ENCODE results near the gene TMEM184C. TPM values are rescaled to one million over a fixed set of nuclear protein-coding genes. Genes with fewer than 3 reads are reported as not detected.

The TMEM184C gene
- polyA plus RNA-seq, 1 experiment: 27.1 TPM

DNA sequence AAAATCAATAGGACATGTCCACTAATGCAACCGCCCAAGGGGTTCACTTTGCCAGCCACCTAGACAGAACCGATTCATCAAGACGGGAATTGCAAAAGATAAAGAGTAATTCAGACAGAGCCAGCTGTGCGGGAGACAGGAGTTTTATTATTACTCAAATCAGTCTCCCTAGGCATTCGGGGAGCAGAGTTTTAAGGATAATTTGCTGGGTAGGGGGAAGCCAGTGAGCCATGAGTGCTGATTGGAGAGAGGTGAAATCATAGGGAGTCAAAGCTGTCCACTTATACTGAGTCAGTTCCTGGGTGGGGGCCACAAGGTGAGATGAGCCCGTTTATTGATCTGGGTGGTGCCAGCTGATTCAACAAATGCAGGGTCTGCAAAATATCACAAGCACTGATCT is 8.5 kb downstream of the TMEM184C start:
- CTCF ChIA-PET: no interaction called here
- H3K36me3 ChIP-seq (ENCODE audit: control insufficient read depth, insufficient read depth, low read length): peaks cover 7% of the 10 kb centered on the region
- POLR2A ChIA-PET: no interaction called here
- no peak overlapping the region for H3K4me3 ChIP-seq (ENCODE audit: low read depth, low read length)
- no peaks in the 10 kb centered on the region for H3K27me3 ChIP-seq (ENCODE audit: control insufficient read depth, insufficient read depth, low read length)
- no peak for DNase-seq (ENCODE audit: low read depth)
- TF ChIP-seq, protein P1, sequence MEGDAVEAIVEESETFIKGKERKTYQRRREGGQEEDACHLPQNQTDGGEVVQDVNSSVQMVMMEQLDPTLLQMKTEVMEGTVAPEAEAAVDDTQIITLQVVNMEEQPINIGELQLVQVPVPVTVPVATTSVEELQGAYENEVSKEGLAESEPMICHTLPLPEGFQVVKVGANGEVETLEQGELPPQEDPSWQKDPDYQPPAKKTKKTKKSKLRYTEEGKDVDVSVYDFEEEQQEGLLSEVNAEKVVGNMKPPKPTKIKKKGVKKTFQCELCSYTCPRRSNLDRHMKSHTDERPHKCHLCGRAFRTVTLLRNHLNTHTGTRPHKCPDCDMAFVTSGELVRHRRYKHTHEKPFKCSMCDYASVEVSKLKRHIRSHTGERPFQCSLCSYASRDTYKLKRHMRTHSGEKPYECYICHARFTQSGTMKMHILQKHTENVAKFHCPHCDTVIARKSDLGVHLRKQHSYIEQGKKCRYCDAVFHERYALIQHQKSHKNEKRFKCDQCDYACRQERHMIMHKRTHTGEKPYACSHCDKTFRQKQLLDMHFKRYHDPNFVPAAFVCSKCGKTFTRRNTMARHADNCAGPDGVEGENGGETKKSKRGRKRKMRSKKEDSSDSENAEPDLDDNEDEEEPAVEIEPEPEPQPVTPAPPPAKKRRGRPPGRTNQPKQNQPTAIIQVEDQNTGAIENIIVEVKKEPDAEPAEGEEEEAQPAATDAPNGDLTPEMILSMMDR (IDR thresholded peaks at IDR 0.05; ENCODE audit: insufficient read depth, low read depth, low read length): no peak

DNA sequence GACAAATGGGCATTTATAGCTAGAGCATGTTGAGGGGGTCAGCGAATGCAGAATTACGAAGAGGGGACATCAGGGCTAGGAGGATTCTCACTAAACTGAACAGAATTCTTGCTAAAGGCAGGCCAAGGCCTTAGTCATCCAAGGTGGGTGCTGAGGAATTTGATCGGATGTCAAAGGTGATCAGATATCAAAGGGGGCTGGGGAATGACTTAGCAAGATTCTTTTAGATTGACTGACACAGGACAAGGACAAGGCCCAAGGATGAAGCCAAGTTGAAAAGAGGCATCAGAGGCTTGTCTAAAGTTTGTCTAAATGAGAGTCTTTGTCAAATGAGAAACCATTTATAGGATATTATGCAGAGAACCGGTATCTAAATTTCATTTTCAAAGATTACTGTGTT is 9.7 kb downstream of the TMEM184C start:
- ChIA-PET CTCF (interaction anchor here (0.6 to 0.8 kb wide), 2 partner anchors 9 to 13 kb away, joined by 4 read pairs; no protein-coding TSS in a partner anchor), POLR2A (no interaction called here)
- Histone ChIP-seq H3K36me3 (ENCODE audit: control insufficient read depth, insufficient read depth, low read length) (peaks cover 7% of the 10 kb centered on the region), H3K4me3 (ENCODE audit: low read depth, low read length) (no peak overlapping the region), H3K27me3 (ENCODE audit: control insufficient read depth, insufficient read depth, low read length) (no peaks in the 10 kb centered on the region)
- TF ChIP-seq, protein P1 (IDR thresholded peaks at IDR 0.05; ENCODE audit: insufficient read depth, low read depth, low read length): no peak
- DNase-seq (ENCODE audit: low read depth): no peak

DNA sequence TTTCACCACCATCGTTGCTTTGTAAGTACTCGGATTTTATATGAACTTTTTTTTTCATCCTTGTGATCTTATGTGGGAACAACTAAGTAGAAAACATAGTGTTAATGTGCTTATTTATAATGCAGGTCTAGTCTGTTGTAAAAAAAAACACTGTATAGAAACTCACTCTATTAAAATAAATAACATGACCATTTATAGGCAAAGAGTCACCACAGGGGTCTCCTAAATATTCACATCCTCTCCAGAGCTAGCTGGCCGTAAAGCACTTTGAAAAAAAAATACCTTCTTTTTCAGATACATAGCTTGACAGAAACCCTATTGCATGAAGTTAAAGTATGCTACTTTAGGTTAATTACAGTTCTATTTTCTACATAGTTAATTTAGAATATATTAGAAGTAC is 11.2 kb downstream of the TMEM184C start:
- Histone ChIP-seq H3K4me3 (ENCODE audit: low read depth, low read length) (no peak overlapping the region), H3K27me3 (ENCODE audit: control insufficient read depth, insufficient read depth, low read length) (no peaks in the 10 kb centered on the region), H3K36me3 (ENCODE audit: control insufficient read depth, insufficient read depth, low read length) (peaks cover 6% of the 10 kb centered on the region)
- no peak for DNase-seq (ENCODE audit: low read depth)
- TF ChIP-seq, protein P1 (IDR thresholded peaks at IDR 0.05; ENCODE audit: insufficient read depth, low read depth, low read length): no peak
- POLR2A ChIA-PET: no interaction called here
- CTCF ChIA-PET: interaction anchor here (3.1 kb wide), 1 partner anchor 238 kb away, joined by 12 read pairs; no protein-coding TSS in a partner anchor

DNA sequence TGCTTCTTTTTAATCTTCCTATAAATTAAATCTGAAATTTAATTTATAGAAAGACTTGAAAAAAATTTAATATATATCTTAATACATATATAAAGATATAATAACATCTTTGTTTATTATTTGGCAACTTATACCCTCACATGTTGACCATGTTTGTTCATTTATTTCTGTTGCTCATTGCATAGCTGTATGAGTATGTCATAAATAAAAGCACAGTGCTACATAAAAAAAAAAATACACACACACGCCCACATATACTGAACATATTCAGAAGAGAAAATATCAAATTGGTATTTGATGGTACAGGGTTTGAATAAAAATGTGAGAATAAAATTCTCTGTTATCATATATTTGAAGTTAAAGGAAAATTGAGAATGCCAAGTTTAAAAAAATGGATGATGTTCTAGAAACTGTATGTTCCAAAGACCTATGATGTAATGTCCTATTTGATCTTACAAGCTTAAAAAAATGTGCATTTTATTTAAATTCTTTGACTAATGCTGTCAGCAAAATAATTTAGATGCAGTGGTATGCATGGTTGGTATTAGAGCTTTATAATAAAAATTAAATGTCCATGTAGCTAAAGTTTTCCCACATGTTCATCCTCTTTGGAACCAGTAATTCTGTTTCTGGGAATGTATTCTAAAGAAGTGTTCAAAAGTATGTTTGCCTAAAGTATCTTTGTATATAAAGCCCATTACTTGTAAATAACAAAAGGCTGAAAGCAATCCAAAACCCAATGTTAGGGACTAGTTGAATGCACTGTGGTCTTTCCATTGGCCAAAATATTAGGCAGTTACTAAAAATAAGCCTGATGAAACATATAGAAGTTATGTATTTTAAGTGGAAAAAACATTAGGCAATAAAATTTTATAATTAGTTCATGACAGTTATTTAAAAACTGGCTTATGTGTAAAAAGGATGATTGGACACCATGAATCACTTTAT is 12.9 kb downstream of the TMEM184C start:
- POLR2A ChIA-PET: no interaction called here
- TF ChIP-seq, protein P1 (IDR thresholded peaks at IDR 0.05; ENCODE audit: insufficient read depth, low read depth, low read length): no peak

DNA sequence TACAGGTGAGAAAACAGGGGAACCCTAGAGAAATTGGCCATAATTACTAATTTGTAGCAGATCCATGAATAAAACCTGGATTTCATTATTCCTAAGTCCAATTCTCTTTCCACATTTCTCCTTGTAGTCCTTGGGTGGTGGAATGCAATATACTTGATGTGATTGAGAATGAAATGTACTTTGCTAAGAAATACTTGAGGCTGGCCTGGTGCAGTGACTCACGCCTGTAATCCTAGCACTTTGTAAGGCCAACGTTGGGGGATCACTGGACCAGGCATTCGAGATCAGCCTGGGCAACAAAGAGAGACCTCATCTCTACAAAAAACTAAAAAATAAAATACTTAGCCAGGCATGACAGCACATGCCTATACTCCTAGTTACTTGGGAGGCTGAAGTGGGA is 15.9 kb downstream of the TMEM184C start:
- no peaks in the 10 kb centered on the region; the same call in 1 of the 2 replicates for H3K36me3 ChIP-seq (ENCODE audit: control insufficient read depth, insufficient read depth, low read length)
- TF ChIP-seq, protein P1 (IDR thresholded peaks at IDR 0.05; ENCODE audit: insufficient read depth, low read depth, low read length): no peak
- peak; percentile 51 for DNase-seq (ENCODE audit: low read depth)
- ChIA-PET CTCF (interaction anchor here (1.6 kb wide), 1 partner anchor 10 kb away, joined by 8 read pairs; no protein-coding TSS in a partner anchor), POLR2A (no interaction called here)
- no peaks in the 10 kb centered on the region for H3K27me3 ChIP-seq (ENCODE audit: control insufficient read depth, insufficient read depth, low read length)
- H3K4me3 ChIP-seq (ENCODE audit: low read depth, low read length): no peak overlapping the region

More for the DNA sequence above, 12.9 kb downstream of the TMEM184C start:
- CTCF ChIA-PET: interaction anchor here (3.1 kb wide), 1 partner anchor 237 kb away, joined by 12 read pairs; no protein-coding TSS in a partner anchor
- Histone ChIP-seq H3K4me3 (ENCODE audit: low read depth, low read length) (no peak overlapping the region), H3K36me3 (ENCODE audit: control insufficient read depth, insufficient read depth, low read length) (peaks cover 3% of the 10 kb centered on the region), H3K27me3 (ENCODE audit: control insufficient read depth, insufficient read depth, low read length) (no peaks in the 10 kb centered on the region)
- DNase-seq (ENCODE audit: low read depth): no peak
